GM19324 (cell line): ENCODE measurements around the gene CFAP57.

Experiments used
- ATAC-seq: cut with Tn5 transposase; IDR thresholded peaks from one replicate; pipeline ENCODE4 v1.9.1; 2021; ENCODE audit warnings: mild to moderate bottlenecking, moderate library complexity; ENCODE audit not compliant: unreplicated experiment, low FRiP score

CFAP57 gene

DNA sequence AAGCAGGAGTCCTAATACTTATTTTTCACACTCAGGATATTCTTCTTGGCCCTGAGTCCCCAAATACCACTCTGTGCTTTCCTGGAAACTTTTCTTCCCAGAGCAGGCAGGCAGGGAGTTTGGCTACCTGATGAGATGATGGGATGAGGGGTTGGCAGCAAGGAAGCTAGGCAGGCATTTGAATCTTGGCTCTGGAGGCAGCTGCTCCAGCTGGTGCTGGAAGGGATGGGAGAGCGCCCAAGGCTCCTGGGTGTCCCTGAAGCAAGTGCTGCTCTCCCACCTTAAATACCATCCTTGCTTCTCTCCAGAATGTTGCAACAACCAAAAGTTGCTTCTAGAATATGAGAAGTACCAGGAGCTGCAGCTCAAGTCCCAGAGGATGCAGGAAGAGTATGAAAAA lies 49.7 kb downstream of the CFAP57 start:
- ATAC-seq = no peak

DNA sequence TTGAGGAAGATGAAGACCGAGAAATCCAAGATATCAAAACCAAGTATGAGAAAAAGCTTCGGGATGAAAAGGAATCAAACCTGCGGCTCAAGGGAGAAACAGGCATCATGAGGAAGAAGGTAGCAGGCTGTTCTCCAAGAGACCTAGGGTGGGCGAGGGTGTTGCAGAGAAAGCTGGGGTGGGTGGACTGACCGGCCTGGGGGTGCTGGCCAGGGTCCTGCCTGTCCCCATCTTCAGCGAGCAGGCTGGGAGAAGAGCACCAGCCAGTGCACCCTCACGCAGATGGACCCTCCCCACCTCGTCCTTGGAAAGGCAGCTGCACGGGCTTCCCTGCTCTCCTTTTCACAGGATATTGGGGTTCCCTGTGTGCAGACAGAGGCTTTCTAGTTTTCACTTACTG lies 50.7 kb downstream of the CFAP57 start:
- ATAC-seq = no peak

DNA sequence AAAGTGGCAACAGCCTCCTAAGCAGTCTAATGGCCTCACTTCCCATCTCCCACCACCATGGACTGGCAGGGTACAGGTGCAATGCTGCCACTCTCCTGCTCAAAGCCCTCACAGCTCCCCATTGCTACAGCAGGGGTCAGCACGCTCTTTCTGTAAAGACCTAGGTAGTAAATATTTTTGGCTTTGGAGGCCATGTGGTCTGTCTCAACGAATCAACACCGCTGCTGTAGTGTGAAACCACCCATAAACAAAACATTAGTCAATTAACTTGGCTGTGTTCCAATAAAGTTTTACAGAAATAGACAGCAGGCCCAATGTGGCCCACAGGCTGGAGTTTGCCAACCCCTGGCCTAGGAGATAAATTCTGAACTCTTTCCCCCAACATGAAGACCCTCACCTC lies 53.0 kb downstream of the CFAP57 start:
- no peak for ATAC-seq

- no peak for ATAC-seq
Observed at GRCh38 chr1:43227143-43227764, 55.1 kb downstream of the CFAP57 start.

GRCh38 chr1:43229826-43230780 lies 58.0 kb downstream of the CFAP57 start:
- ATAC-seq = no peak

GRCh38 chr1:43232074-43232473 lies 59.9 kb downstream of the CFAP57 start:
- no peak for ATAC-seq

DNA sequence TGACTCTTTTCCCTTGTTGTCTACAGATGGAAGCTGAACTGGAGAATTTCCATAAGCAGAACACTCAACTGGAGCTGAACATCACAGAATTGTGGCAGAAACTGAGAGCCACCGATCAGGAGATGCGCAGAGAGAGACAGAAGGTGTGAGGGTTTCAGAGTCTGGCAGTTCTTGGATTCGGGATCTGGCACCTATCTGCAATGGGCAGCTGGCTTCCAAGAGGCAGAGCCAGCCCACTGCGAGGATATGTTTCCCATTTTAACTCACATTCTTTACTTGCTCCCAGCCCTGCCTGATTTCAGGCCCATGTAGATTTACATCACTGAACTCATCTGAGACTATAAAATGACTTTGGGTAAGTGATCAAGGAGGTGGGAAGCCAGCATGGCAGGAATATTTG lies 60.4 kb downstream of the CFAP57 start:
- no peak for ATAC-seq

- ATAC-seq = no peak
Observed at GRCh38 chr1:43233631-43234030, 61.5 kb downstream of the CFAP57 start.

DNA sequence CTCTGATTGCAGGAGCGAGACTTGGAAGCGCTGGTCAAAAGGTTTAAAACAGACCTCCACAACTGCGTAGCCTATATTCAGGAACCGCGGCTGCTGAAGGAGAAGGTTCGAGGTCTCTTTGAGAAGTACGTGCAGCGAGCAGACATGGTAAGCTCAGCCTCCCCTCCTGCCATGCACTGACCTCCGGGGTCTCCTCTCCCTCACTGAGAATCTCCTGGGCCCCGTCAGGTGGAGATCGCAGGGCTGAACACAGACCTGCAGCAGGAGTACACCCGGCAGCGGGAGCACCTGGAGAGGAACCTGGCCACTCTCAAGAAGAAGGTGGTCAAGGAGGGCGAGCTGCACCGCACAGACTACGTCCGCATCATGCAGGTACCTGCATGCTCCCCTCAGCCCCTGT lies 62.1 kb downstream of the CFAP57 start:
- no peak for ATAC-seq

GRCh38 chr1:43235040-43235439 lies 62.9 kb downstream of the CFAP57 start:
- ATAC-seq = no peak

GRCh38 chr1:43235451-43236121 lies 63.5 kb downstream of the CFAP57 start:
- no peak for ATAC-seq

DNA sequence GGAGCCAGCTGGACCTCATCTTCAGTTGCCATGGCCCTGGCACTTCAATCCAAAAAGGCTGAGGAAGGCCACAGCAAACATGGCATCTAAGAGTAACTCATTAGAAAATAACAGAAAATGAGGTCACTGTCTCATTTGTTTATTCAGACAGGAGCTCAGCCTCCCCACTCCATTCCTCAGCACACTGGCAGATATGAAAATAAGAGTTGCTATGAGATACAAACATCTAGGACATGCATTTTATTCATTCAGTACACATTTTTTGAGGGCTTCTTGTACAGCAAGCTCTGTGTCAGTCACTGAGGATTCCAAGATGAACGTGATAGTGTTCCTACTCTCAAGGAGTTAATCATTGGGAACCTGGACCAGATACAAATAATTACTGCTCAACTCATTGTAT lies 65.0 kb downstream of the CFAP57 start:
- ATAC-seq = no peak

DNA sequence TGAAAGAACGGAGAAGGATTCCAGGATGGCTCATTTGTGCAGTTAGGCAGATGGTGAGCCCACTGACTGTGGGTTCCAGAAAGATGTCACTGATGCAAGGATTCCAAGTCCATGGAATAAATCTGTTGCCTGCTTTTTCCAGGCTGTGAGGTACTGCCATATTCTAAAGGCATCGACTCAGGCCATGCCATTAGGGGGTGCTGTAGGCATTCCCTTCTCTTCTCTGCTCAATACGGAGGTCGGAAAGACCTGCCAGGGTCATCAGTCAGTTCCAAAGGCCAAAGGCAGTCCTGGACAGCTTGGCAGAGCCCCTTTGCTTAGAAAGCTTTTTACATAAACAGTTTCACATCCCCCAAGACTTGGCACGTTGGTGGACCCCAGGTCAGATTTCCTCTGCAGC lies 66.0 kb downstream of the CFAP57 start:
- ATAC-seq = no peak

DNA sequence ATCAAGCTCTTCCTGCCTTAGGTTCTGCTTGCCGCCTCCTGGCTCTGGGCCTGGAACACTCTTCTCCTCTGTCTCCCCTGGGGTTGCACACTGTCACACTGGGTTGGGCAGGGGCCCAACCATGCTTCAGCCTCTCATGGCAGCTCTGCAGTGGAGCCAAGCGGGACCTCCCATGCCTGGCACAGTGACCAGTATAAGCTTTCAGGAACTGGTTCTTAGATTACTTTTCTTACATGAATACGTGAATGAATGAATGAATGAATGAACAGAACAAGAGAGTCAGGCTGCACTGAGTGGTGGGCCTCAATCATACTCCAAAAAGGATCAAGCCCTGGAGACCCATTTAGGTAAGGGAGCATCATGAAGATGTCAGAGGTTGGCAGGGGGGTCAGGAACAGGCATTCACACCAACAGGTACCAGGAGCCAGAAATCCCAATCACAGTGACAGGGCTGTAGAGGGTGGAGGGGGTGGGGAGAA lies 66.9 kb downstream of the CFAP57 start:
- ATAC-seq = peak; percentile 26

GRCh38 chr1:43239484-43239883 lies 67.4 kb downstream of the CFAP57 start:
- peak; percentile 60 for ATAC-seq

DNA sequence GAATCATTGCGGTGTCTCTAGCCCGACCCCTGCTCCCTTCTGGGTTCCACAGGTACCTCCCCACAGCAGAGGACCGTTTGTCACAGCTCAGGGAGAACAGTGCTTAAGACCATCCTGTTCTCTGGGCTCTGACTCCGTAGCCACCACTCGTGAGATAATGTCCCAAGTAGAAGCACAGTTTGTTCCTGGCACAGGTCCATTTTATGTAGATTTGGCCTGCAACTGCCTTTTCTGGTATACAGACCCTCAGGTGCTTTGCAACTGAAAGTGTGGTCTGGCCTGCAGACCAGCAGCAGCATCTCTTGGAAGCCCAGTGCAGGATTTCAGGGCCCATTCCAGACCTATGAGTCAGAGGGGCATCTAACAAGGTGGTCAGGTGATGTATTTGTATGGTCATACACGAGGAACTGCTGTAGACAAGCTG lies 69.3 kb downstream of the CFAP57 start:
- ATAC-seq = no peak

GRCh38 chr1:43243299-43243698 lies 71.2 kb downstream of the CFAP57 start:
- no peak for ATAC-seq

DNA sequence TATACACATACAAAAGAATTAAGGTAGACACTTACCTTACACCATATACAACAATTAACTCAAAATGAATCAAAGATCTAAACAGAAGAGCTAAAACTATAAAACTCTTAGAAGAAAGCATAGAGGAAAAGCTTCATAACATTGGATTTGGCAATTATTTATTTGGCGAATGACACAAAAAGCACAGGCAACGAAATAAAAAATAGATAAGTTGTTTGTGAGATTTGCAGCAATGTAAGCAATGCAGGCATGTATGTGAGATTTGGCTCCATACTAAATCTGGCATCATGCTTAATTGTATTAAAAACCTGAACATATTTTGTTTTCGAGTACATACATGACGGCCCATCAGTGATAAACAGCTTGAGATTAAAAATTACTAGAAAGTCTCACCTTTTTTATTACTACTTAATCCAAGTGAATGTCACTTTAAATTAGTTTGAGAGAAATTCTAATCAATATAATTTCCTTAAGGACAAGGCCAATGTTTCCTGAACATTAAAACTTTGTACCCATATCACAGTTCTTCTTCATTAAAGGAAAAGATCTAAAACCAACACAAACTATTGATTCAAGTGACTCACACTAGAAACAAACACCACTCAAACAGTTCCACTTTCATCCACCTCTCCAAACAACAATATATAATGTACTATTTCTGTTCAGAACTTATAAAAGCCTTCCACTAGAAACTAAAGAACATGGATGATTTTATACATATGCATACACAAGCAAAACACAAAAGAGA lies 74.5 kb downstream of the CFAP57 start:
- ATAC-seq = no peak

DNA sequence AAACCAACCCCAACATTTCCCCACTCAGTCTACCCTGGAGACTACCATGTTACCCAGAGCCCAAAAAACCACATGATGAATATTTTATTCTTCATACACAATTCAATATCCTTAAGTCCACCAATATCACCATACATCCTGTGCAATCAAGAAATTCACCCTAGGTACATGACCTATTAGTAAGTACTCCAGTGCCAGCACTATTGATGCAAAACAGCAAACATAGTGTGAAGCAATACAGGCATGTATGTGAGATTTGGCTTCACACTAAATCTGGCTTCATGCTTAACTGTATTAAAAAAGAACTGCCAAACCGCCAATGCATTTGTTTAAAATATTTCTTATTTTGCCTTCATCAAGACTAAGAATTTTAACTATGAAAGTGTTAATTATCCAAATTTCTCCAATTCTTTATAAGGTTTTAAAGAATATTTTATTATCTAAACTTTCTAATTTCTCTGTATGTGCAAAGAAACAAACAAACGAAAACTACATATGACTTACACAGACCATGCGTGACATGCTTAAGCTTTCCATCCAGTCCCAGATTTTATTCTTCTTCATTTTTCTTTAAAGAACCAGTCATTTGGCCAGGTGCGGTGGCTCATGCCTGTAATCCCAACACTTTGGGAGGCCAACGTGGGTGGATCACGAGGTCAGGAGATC lies 75.3 kb downstream of the CFAP57 start:
- no peak for ATAC-seq

- ATAC-seq = no peak
Observed at GRCh38 chr1:43250351-43250761, 78.2 kb downstream of the CFAP57 start.
